Mesenteric fat pad (tissue), 1 donor: Measurements from ENCODE around the gene KCTD20. TPM values are rescaled to one million over a fixed set of nuclear protein-coding genes. Genes with fewer than 3 reads are reported as not detected.

Experiments
- DNase-seq: peaks from one replicate; pipeline ENCODE4 v3.0.0-alpha.2; 2020; ENCODE audit warnings: low spot score
- total RNA-seq: library from RNA; stranded (reverse); fragmentation: NEBNext Ultra II Directional; extraction: Animal tissue kit (Norgen Biotek cat#: 25700); gene quantifications from one replicate; pipeline ENCODE4 v1.2.1, GENCODE V29; 2021
- donor health status: DM: yes; HTN: yes; CAD: no.

The KCTD20 gene
- total RNA-seq, 1 donor from 2014 or later: 81.7 TPM

DNA sequence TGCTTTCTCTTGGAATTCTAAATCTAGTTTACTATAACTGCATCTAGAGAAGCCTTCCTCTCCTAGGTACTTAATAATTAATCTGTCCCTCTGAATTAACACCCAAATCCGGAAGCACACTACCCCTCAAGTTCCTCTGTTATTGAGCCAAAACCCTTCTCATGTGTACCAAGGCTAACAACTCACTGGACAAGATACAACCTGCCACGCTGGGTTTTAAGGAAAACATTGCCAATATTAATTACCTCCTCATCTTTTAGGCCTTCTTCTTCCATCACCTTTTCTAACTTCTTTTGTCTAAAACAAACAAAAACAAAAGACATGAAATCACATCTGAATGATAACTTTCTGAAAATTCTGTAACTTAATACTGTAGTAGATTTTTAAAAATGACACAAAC, 82.5 kb downstream of the KCTD20 start:
- DNase-seq: no peak

DNA sequence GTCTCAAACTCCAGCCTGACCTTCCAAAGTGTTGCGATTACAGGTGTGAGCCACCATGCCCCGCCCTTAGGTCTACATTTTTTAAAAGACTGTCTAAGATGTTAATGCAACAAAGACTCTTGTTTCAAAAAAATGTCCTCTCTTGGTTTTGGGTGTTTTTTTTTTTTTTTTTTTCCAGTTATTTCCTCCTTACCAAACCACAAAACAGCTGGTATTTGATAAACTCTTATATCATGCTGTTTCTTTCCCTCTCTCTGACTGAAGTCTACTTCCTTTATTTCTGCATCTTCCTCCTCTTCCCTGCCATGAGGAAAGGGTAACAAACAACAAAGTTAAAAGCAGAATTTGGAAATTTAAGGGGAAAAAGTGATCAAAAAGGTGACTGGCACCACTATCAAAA, 83.3 kb downstream of the KCTD20 start:
- no peak for DNase-seq

DNA sequence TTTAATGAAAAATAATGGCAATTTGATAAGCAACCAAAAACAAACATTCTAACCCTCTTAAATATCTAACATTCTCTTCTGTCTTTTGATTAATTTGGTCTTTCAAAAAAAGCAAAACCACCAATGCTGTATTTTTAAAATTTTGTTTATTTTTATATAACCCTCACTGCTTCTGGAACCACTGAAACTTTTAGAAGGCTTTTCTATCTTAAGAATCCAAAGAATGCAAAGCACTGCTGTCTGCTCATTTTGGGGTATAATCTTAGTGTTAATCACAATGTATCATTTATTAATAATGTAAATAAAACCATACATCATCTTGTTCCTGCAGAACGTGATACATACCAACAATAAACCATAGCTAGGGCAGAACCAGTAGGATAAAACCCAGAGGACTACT, 90.5 kb downstream of the KCTD20 start:
- no peak for DNase-seq

DNA sequence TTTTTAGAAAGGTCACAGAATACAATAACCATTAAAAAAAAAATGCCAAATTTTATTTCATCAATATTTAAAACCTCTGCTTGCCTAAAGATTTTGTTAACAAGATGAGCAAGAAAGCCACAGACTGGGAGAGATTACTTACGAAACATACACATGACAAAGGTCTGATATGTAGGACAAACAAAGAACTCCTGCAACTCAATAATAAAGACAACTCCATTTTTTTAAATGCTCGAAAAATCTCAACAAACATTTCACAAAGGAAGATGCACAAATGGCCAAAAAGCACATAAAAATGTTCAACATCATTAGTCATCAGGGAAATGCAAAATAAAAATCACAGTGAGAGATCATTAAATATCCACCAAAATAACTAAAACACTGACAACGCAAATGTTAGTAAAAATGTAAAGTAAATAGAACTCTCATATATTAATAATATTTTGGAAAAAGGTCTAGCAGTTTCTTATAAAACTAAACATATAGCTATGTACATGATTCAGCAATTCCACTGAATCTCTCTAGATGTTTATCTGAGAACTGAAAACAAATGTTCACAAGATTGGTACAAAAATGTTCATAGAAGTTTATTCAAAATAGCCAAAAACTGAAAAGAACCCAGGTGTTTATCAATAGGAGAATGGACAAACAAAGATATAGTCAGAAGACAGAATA, 94.2 kb downstream of the KCTD20 start:
- DNase-seq: no peak

DNA sequence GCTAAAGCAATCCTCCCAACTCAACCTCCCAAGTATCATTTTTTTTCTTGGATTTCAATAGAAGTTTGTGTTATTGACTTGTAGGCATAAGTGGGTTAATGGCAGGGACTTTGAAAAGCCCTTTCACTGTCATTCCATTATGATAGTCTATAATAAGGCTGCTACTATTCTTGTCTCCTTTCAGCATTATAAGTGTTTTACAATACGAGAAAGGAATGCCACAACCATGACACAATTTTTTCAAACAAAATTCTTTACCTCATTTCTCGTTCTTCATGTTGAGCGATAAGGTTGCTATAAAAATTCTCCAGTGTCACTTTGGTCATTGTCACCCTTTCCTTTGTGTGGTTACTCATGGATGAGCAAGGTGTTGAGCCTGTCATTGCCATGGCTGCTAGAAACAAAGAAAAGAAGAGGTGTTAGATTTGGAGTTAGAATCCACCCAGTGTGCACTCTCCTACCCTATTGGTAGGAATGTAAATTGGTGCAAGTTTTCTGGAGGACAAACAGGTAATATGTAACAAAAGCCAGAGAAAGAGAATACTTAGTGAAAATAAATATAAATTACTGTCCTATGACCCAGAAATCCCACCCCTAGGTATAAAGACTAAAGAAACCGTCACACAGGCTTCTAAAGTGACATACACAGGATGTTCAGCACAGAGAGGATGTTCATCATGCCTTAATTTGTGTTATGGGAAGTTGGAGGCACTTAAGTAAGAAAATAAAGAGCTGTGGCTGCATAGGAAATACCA, 97.2 kb downstream of the KCTD20 start:
- no peak for DNase-seq

Other genes starting within 250 kb of the KCTD20 start
- 26.1 TPM for gene BRPF3, start 246.3 kb upstream of the KCTD20 start, total RNA-seq
- 0.32 TPM for gene PNPLA1, start 172.9 kb upstream of the KCTD20 start, total RNA-seq
- gene BNIP5, start 106.1 kb upstream of the KCTD20 start, total RNA-seq: not detected
- 0.29 TPM for gene ETV7, start 55.3 kb upstream of the KCTD20 start, total RNA-seq
- gene PXT1, start 146 bp upstream of the KCTD20 start, total RNA-seq: not detected
- 31.2 TPM for gene STK38, start 104.5 kb downstream of the KCTD20 start, total RNA-seq
- 214 TPM for gene SRSF3, start 151.4 kb downstream of the KCTD20 start, total RNA-seq
- 245 TPM for gene CDKN1A, start 235.7 kb downstream of the KCTD20 start, total RNA-seq